ENCODE measurements around the gene HDAC7. TPM values are rescaled to one million over a fixed set of nuclear protein-coding genes. Genes with fewer than 3 reads are reported as not detected.

Gene HDAC7
- total RNA-seq, 2 donors from 2014 or later: 146 to 154 TPM

DNA sequence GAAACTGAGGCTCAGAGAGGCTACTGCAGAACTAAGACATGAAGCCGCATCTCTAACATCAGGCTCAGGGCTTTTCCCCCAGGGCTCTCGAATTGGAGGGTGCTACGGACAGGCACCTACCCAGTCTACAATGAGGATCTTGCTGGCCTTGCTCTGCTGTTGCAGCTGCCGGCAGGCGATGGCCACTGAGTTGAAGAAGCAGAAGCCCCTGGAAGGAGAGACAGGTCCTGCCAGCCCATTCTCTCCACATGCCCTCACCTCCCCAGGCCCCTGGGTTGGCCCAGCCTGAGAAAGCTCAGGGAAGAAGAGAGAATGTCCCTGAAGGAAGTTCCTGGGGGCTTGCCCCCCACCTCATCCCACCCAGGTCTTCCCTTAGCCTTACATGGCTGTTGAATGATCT, 30.6 kb downstream of the HDAC7 start:
- Mint-ChIP-seq H3K27me3 (ENCODE audit: insufficient read depth) (no peaks in the 10 kb centered on the region), H3K4me3 (no peak overlapping the region), H3K4me1 (no peaks in the 10 kb centered on the region), H3K36me3 (ENCODE audit: low read depth) (peaks cover 84% of the 10 kb centered on the region), H3K27ac (no peak overlapping the region), H3K9me3 (no peaks in the 10 kb centered on the region)
- no peaks in the 10 kb centered on the region for H3K27me3 ChIP-seq (ENCODE audit: control insufficient read depth, insufficient read depth, low read length, poor library complexity, severe bottlenecking)
- no peaks in the 10 kb centered on the region for H3K9me3 ChIP-seq (ENCODE audit: control insufficient read depth, low read length)
- no peak overlapping the region for H3K27ac ChIP-seq (ENCODE audit: low read depth, low read length)
- DNase-seq: no peak
- no peaks in the 10 kb centered on the region for H3K4me1 ChIP-seq (ENCODE audit: control insufficient read depth, insufficient read depth, low read length)
- H3K9ac ChIP-seq (ENCODE audit: extremely low read depth, low read length, poor library complexity, severe bottlenecking): no peak overlapping the region
- H3K4me3 ChIP-seq (ENCODE audit: low read length): no peak overlapping the region
- TF ChIP-seq, protein P1, sequence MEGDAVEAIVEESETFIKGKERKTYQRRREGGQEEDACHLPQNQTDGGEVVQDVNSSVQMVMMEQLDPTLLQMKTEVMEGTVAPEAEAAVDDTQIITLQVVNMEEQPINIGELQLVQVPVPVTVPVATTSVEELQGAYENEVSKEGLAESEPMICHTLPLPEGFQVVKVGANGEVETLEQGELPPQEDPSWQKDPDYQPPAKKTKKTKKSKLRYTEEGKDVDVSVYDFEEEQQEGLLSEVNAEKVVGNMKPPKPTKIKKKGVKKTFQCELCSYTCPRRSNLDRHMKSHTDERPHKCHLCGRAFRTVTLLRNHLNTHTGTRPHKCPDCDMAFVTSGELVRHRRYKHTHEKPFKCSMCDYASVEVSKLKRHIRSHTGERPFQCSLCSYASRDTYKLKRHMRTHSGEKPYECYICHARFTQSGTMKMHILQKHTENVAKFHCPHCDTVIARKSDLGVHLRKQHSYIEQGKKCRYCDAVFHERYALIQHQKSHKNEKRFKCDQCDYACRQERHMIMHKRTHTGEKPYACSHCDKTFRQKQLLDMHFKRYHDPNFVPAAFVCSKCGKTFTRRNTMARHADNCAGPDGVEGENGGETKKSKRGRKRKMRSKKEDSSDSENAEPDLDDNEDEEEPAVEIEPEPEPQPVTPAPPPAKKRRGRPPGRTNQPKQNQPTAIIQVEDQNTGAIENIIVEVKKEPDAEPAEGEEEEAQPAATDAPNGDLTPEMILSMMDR (conservative IDR thresholded peaks at IDR 0.05): no peak
- peaks cover 89% of the 10 kb centered on the region for H3K36me3 ChIP-seq (ENCODE audit: control insufficient read depth, insufficient read depth, low read length)
- 93 to 100% methylated on average over 5 of the region's 5 CpGs for WGBS, 2 experiments (ENCODE audit: insufficient coverage in 1 of 2, insufficient read length in 1 of 2)

DNA sequence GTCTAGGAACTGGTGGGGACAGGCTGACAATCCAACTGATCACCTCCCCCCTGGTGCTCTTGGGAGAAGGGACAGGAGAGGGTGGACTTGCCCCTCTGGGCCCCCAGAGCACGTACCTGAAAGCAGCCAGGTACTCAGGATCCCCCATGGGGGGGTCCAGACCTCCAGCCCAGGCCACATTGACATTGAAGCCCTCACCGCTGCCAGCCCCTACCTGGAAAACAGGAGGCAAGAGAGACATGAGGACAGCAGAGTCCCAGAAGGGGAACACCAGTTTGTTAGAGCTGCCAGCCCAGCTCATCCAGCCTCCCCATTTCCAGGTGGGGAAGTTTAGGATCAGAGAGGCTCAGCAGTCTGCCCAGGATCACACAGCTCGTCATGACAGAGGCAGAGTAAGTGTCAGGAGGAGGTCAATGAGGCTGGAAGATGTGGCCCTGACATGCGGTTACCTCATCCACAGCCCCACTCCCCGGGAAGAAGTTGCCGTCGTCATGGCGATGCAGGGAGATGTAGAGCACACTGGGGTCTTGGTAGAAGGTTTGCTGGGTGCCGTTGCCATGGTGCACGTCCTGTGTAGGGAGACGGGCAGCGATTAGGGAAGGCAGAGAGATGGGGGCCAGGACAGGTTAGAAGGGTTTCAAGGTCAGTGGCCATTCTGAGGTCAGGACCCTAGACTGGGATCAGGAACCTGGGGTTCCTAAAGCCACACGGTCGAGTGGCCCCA, 31.9 kb downstream of the HDAC7 start:
- Histone ChIP-seq H3K27me3 (ENCODE audit: control insufficient read depth, insufficient read depth, low read length, poor library complexity, severe bottlenecking) (no peaks in the 10 kb centered on the region), H3K4me1 (ENCODE audit: control insufficient read depth, insufficient read depth, low read length) (no peaks in the 10 kb centered on the region), H3K9me3 (ENCODE audit: control insufficient read depth, low read length) (no peaks in the 10 kb centered on the region), H3K4me3 (ENCODE audit: low read length) (no peak overlapping the region), H3K9ac (ENCODE audit: extremely low read depth, low read length, poor library complexity, severe bottlenecking) (no peak overlapping the region), H3K27ac (ENCODE audit: low read depth, low read length) (no peak overlapping the region), H3K36me3 (ENCODE audit: control insufficient read depth, insufficient read depth, low read length) (peaks cover 84% of the 10 kb centered on the region)
- no peaks in the 10 kb centered on the region for H3K4me1 Mint-ChIP-seq
- H3K9me3 Mint-ChIP-seq: no peaks in the 10 kb centered on the region
- no peak overlapping the region for H3K27ac Mint-ChIP-seq
- H3K4me3 Mint-ChIP-seq: no peak overlapping the region
- TF ChIP-seq, protein P1 (conservative IDR thresholded peaks at IDR 0.05): no peak
- WGBS, 2 experiments (ENCODE audit: insufficient coverage in 1 of 2, insufficient read length in 1 of 2): 88 to 97% methylated on average over 4 to 14 of the region's 14 CpGs
- H3K36me3 Mint-ChIP-seq (ENCODE audit: low read depth): peaks cover 84% of the 10 kb centered on the region
- no peaks in the 10 kb centered on the region for H3K27me3 Mint-ChIP-seq (ENCODE audit: insufficient read depth)
- DNase-seq: no peak

DNA sequence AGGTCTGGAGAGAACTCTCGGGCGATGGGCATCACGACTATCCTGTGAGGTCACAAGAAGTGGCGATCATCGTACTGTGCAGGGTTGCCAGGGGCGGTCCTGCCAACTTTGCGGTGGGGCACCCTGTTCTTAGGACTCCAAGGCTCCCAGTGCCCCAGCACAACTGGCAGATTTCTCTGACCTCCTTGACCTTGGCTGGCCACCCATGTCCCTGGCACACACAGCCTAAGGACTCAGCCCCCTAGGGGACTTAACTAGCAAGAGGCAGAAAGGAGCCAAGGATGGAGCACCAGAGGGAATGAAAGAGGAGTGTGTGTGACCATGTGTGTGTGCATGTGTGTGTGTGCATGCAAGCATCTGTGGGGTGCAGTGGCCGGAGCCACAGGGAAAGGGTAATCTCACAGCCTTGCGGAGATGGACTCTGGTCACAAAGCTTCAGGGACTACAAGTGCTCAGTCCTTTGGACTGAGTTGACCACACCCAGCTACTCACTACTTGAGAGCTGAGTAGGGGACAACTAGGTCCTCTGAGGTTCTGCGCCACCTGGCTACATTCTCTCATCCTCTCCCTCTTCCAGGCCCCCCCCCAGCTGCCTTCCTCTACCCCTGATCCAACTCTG, 32.9 kb downstream of the HDAC7 start:
- peaks cover 87% of the 10 kb centered on the region for H3K36me3 ChIP-seq (ENCODE audit: control insufficient read depth, insufficient read depth, low read length)
- H3K36me3 Mint-ChIP-seq (ENCODE audit: low read depth): peaks cover 80% of the 10 kb centered on the region
- WGBS, 2 experiments (ENCODE audit: insufficient coverage in 1 of 2, insufficient read length in 1 of 2): 96 to 97% methylated on average over 10 of the region's 10 CpGs

More for the DNA sequence above, 32.9 kb downstream of the HDAC7 start:
- Histone ChIP-seq H3K4me1 (ENCODE audit: control insufficient read depth, insufficient read depth, low read length) (no peaks in the 10 kb centered on the region), H3K27me3 (ENCODE audit: control insufficient read depth, insufficient read depth, low read length, poor library complexity, severe bottlenecking) (no peaks in the 10 kb centered on the region), H3K9ac (ENCODE audit: extremely low read depth, low read length, poor library complexity, severe bottlenecking) (no peak overlapping the region), H3K9me3 (ENCODE audit: control insufficient read depth, low read length) (no peaks in the 10 kb centered on the region), H3K4me3 (ENCODE audit: low read length) (no peak overlapping the region), H3K27ac (ENCODE audit: low read depth, low read length) (no peak overlapping the region)
- Mint-ChIP-seq H3K4me1 (no peaks in the 10 kb centered on the region), H3K27ac (no peak overlapping the region), H3K4me3 (no peak overlapping the region), H3K9me3 (no peaks in the 10 kb centered on the region), H3K27me3 (ENCODE audit: insufficient read depth) (no peaks in the 10 kb centered on the region)
- no peak for DNase-seq
- TF ChIP-seq, protein P1 (conservative IDR thresholded peaks at IDR 0.05): no peak

All from endodermal cell (in vitro differentiated cells).